HG03280 (cell line): ENCODE measurements around the gene SGF29.
"Not testable (repeated sequence)": the region's sequence is repeated elsewhere in the genome, so short reads cannot be mapped to it uniquely, and the experiment has no call there.

Experiments
- ATAC-seq: cut with Tn5 transposase; IDR thresholded peaks from one replicate; pipeline ENCODE4 v1.9.1; 2021; ENCODE audit warnings: mild to moderate bottlenecking, moderate library complexity; ENCODE audit not compliant: unreplicated experiment

SGF29 gene

GRCh38 chr16:28532940-28533647 lies 20.6 kb upstream of the SGF29 start:
- ATAC-seq = no peak

- ATAC-seq = no peak
These were observed 19.0 kb upstream of the SGF29 start for GRCh38 chr16:28534542-28535373.

DNA sequence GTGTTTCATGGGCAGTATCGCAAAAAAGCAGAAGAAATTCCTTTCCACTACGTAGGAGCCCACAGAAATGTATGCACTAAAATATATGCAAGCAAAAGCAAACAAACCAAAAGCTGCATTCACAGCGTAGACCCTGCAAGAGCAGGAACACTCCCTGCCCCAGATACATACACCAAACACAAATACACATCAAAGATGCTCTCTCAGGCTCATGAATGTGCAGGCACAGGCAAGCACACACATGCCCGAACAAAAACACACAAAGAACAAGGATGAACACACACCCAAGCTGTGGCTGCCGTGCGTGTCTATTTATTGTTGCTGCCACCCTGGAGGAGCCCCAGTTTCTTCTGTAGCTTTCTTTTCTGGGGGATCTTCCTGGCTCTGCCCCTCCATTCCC lies 16.6 kb upstream of the SGF29 start:
- no peak for ATAC-seq

- no peak for ATAC-seq
These were observed 15.6 kb upstream of the SGF29 start for GRCh38 chr16:28537964-28538732.

DNA sequence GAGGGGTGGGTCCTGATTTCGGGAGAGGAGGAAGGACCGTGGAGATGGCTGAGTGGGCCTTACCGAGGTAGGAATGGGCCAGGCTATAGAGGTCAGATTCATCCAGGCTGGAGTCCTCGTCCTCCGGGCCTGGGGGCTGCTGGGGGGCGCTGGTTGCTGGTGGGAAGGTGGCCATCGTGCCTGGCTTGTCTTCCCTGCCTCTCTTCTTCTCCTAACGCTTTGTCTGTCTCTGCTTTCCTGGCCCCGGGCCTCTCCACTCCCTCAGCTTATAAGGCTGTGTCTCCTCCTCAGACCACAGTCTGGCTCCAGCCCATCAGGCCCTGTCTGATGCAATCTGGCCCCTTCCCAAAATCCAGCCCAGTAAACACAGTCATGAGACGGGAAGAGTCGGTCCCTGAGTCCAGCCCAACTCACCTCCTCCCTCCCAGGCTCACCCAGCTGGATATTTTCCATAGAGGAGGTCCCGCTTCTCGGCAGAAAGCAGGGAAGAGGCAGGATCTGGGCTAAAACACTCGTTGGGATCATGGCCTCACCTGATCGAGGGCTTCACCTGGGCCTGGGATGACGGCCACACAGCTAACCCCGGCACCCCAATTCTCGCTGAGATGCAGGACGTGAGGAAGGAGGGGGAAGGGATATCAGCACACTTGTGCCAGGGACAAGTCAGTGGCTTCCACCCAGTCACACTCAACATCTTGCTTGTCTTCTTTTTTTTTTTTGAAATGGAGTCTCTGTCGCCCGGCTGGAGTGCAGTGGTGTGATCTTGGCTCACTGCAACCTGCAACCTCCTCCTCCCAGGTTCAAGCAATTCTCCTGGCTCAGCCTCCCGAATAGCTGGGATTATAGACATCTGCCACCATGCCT lies 14.8 kb upstream of the SGF29 start, which contains the start of gene NUPR1:
Gene NUPR1, minus strand, starts transcription at position 242 of the 864 bp plus-strand sequence. Its CDS starts 67 bp downstream, at position 175.
- ATAC-seq = no peak

- no peak for ATAC-seq
These were observed 13.4 kb upstream of the SGF29 start for GRCh38 chr16:28540346-28540745.

DNA sequence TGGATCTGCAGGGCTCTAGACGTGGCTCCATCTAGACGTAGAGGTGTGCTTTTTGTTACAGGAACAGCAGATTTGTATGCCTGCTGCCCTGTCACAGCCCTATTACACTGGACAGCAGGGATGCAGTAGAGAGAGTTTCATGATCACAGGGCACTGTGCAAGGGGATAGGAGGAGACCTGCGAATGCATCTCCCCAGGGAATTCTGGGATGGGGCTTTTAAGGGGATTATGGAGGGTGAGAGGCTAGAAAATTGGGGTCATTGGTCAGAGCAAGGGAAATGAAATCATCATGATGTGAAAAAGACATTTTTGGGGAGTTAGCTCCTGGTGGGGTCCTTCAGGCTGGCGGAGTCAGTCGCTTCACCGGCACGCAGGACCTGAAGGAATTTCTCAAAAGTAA lies 11.1 kb upstream of the SGF29 start:
- ATAC-seq = no peak

DNA sequence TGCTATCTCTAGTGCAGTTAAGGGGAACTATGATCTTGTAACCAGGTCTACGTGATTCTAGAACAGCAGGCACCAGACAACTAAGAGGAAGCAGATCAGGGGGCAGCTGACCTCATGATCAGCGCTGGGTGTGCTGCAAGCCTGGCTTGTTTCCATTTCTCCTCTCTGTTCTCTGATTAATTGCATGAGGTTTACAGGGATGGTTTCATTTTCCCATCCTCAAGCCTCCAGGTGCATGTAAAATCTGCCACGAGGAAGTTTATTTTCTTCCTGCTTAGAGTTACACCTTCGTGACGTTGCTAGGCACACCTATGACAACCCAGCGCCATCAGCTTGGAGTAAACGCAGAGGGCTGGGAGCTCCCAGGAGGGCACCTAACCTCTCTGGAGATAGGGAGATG lies 10.6 kb upstream of the SGF29 start:
- ATAC-seq = no peak

- no peak for ATAC-seq
These were observed 8.7 kb upstream of the SGF29 start for GRCh38 chr16:28544998-28545397.

- ATAC-seq = not testable (repeated sequence)
These were observed 7.8 kb upstream of the SGF29 start for GRCh38 chr16:28545964-28546363.

DNA sequence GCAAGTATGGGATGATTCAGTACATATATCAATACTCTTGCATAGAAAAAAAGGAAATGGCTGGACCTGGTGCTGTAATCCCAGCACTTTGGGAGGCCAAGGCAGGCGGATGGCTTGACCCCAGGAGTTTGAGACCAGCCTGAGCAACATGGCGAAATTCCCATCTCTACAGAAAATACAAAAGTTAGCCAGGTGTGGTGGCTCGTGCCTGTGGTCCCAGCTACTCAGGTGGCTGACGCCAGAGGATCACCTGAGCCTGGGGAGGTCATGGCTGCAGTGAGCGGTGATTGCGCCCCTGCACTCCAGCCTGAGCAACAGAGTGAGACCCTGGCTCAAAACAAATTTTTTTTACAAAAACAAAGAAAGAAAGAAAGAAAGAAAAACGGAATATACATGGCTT lies 7.1 kb upstream of the SGF29 start:
- ATAC-seq = no peak

- ATAC-seq = no peak
These were observed 5.4 kb upstream of the SGF29 start for GRCh38 chr16:28548306-28548802.

GRCh38 chr16:28549301-28549899 lies 4.3 kb upstream of the SGF29 start:
- no peak for ATAC-seq

GRCh38 chr16:28554634-28555423 lies 1.1 kb downstream of the SGF29 start:
- ATAC-seq = no peak

- ATAC-seq = no peak
These were observed 1.8 kb downstream of the SGF29 start for GRCh38 chr16:28555561-28555960.

GRCh38 chr16:28556914-28557320 lies 3.2 kb downstream of the SGF29 start:
- no peak for ATAC-seq

DNA sequence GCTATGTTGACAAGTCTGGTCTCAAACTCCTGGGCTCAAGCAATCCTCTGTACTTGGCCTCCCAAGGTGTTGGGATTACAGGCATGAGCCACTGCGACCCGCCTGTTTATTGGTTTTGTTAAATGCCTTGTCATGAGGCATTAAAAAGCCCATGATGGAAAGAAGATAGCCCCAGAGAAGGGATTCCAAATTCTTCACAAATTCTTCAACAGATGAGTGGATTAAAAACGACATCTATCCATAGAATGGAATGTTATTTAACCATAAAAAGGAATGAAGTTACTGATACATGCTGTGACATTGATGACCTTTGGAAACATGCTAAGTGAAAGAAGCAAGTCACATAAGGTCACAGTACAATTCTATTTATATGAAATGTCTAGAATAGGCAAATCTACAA lies 4.7 kb downstream of the SGF29 start:
- ATAC-seq = no peak

DNA sequence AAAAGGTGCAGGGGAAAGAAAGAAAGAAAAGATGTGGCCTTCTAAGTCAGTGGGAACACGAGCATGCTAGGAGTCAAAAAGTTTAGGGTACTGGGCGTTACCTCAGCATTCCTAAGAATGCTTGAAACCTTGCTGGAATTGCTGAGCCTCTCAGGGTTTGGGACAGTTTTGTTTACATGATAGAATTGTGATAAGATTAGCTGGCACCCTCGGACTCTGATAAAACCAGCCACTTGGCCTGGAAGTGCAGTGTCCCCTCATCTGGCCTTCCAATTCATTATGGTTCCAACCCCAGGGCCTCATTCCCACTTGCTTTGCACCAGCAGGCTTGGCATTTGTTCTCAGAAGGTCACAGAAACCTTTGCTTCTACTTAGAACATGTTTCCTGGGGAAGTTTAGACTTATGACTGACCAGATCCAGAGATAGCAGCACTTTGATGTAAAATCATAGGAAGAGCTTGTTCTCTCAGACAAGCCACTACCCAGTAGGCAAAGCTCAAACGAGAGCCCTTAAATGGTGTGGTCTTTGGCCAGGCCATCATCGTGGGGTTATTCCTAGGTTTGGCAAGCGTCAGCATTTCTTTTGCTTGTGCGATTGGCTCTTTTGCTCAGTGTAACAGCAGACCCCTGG lies 8.0 kb downstream of the SGF29 start:
- no peak for ATAC-seq

DNA sequence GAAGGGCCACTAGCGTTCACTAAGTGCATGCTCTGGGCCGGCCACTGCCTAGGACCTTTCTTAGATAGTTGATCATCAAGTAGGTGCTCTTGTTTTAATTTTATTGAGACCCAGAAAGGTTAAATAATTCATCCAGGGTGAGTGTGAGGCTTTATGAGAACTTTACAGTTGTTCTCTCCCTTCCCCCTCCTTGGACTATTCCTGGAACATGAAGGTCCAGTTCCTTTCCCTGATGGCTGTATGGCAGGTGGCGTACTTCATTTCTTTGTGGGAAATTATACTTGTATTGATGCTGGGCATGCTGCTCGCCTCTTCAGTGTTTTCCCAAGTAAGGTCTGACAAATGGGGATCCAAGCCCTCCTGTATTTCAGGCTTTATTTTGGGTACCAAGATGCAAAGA lies 8.5 kb downstream of the SGF29 start:
- no peak for ATAC-seq
